Activated CD4-positive, alpha-beta T cell treated with anti-CD3 and anti-CD28 coated beads for 1 hour (primary cell): ENCODE results near the gene SDF4.

Experiments used
- DNase-seq: peaks from one replicate; pipeline ENCODE4 v3.0.0-alpha.2; 2020

Gene SDF4

DNA sequence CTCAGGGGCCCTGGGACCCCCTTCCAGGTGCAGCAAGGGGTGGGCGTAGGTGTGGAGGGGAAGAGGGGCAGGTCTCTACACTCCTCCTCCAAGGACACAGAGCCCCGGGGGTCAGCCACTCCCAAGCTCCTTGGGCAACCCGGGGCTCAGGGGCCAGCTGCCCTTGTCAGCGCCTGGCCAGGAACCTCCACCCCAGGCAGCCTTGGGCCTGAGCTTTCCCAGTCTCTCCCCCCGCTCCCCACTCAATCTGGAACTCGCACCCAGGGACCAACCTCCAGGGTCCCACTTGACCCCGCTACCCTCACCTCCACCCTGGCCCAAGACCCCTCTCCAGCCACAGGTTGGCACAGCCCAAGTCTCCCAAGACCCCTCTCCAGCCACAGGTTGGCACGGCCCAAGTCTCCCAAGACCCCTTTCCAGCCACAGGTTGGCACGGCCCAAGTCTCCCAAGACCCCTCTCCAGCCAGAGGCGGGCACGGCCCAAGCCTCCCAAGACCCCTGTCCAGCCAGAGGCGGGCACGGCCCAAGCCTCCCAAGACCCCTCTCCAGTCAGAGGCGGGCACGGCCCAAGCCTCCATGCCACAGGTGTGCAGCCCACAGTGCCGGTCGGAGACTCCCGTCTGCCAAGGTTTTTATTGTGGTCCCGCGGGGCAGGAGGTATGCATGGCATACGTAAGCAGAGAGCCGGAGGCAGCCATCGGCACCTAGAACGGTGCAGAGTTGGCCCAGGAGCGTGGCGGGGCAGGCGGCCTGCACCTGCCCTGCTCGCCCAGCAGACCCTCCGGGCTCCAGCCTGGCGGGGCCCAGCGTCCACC, 20.9 kb downstream of the SDF4 start:
- no peak for DNase-seq

DNA sequence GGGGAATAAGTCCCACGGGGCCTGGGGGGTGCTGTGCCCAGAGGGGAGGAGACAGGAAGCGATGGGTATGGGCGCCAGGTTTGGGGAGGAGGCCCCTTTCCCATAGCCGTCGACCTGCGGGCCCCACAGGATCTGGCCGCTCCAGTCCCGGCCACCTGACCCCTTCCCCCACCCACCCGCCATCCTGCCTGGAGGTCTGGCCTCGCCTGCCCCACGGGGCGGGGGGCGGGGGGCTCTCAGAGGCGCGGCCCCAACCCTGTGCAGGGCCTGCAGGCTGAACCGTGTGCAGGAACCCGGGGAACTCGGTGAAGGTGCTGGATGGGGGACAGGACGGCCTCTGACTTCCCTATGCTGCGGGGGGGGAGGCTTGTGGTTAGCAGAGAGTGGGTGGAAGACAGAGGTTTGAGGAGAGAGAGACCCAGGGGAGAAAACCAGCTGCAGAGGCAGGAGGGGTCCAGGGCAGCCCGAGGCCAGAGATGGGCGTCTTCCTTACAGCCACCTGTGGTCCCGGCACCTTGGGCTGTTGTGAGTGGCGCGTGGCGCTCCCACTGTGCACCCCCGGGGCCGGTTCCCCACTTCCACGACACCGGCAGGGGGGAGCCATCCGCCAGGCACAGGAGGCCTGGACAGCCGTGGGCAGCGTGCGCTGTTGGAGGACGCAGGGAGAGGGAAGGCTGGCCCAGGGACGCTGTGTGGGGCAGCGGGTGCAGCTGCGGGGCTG, 22.9 kb downstream of the SDF4 start:
- DNase-seq = peak; percentile 22

DNA sequence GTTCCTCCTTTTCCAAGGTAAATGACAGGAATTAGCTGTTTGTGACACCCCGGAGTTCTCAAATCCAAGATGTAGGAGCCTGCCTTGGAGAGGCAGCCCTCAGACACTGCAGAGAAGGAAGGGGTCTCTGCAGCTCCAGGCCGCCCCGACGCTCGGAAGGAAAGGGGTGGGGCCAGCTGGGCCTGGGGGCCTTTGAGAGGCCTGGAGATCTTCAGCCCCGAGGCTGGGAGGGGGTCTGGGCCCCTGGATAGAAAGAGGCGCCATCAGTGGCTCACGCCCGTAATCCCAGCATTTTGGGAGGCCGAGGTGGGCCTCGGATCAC, 24.3 kb downstream of the SDF4 start:
- no peak for DNase-seq

DNA sequence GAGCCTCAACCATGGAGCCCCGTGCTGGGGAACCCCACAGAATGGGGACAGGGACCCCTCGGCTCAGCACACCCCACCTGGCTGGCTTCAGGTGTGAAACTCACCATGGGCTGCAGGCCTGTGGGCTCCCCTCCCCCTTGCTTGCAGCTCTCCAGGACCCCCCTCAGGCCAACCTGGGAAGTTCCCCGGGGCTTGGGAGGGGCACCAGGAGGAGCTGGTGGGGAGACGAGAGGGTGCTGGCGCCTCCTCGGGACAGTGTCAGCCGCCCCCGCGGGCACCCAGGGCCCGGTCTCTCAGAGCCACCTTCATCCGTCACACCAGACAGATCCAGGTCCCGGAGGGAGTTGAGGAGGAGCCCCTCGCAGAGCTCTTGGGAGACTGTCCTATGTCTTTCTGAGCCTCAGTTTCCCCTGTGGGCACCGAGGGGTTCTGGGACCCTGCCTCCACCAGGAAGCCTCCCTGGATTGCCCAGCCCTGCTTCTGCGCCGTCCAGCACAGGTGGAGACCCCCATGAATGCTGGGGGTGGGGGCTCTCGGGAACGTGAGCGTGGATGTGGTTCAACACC, 24.8 kb downstream of the SDF4 start:
- DNase-seq = no peak

DNA sequence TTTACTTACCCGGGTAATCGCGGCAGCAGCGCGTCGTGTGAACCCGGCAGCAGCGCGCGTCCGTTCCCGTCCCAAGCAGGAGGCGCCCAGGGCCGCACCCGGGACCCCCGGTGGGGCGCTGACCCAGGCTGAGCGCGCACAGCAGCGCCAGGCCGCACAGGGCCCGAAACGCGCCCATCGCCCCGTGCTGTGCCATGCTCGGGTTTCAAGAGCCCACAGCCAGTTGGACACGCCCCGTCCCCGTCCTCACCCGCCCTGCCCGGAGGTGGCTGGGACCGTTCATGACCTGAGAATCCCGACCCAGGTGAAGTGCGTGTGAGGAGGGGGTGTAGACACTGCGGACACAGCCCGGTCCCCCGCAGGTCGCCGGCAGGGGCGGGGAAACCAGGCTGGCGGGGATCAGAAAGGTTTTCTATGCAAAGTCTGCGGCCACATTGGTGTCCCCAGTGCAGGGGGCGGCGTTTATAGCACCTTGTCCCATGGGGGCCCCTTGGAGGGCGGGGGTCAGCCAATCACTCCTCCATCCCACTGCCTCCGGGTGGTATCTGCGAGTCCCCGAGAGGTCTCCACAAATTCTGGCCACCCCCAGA, 25.3 kb downstream of the SDF4 start, which contains the start of gene TNFRSF18:
Gene TNFRSF18 (minus strand): TSS at position 217 of the 590 bp plus-strand sequence. CDS start 21 bp downstream, at position 196.
- DNase-seq = no peak

DNA sequence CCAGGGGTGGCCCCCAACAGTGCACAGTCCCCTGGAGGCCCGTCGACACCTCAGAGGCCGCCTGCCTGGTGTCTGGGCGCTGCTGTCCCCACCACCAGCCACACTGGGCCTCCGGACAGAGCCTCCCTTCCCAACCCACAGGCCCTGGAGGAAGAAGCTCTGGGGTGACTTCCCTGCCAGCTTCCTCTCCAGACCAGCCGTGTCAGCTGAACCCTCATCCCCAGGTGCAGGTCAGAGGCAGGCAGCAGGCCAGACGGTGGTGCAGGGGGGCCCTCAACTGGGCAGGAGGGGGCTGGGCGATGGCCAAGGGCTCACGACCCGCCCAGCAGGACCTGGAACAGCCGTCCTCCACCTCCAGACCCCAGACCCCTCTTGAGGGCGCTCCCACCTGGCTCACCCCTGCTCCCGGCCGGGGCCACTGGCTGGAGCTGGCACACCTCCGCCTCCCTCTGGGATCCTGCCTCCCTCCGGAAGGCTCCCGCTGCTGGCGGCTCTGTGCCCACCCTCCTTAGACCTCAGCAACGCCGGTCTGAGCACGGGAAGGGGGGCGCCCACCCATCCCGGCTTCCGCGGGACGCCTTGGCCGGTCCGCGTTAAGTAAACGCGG, 25.9 kb downstream of the SDF4 start:
- no peak for DNase-seq

DNA sequence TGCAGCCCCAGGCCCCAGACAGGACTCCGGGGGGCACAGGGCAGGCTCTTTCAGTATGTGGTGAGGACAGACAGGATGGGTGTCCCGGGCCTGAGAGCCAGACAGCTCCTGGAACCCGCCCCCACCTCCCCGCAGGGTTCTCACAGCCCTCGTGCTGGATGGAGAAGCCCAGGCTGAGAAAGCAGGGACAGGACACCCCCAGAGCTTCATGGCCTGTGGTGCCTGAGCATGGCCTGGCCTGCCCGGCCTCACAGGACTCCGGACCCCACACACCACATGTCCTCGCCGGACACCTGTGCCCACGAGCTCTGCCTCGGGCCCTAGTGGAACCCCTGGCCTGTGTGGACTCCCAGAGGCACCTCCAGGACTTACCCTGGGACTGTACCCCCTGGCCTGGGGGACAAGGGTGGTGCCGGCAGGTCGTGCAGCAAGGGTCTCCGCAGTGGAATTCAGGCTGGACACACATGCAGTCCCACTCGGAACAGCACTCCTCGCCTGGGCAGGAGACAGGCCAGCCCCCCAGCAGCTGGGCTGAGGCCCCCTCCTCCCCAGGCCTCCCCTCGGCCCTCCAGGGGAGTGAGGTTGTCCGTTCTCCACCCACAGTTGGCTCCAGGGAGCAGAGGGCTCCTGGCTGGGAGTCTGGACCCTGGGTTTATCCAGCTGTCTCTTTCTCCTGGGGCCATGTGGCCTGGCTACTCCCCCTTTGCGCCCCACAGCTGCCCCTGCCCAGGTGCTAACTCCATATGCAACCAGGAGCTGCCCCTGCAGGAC, 26.6 kb downstream of the SDF4 start:
- DNase-seq = no peak

DNA sequence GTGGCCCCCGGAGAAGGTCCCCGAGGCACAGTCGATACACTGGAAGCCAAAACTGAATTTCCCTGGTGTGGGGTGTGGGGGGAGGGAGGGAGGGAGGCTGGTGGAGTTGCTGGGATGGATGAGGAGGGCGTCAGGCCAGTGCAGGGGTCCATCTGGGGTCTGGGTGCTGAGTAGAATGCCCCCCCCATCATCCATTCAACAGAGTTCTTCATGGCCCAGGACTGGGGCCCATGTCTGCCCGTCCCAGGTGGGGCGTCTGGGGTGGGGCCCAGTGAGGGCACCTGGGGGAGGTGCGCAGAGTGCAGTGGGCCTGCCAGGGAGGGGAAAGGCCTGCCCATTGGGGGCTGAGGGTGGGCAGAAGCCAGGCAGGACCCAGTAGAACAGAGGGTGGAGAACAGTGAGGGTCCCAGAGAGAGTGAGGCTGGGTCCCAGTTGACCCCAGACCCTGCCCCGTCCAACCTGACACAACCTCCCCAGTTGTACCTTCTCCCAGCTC, 27.3 kb downstream of the SDF4 start:
- no peak for DNase-seq

DNA sequence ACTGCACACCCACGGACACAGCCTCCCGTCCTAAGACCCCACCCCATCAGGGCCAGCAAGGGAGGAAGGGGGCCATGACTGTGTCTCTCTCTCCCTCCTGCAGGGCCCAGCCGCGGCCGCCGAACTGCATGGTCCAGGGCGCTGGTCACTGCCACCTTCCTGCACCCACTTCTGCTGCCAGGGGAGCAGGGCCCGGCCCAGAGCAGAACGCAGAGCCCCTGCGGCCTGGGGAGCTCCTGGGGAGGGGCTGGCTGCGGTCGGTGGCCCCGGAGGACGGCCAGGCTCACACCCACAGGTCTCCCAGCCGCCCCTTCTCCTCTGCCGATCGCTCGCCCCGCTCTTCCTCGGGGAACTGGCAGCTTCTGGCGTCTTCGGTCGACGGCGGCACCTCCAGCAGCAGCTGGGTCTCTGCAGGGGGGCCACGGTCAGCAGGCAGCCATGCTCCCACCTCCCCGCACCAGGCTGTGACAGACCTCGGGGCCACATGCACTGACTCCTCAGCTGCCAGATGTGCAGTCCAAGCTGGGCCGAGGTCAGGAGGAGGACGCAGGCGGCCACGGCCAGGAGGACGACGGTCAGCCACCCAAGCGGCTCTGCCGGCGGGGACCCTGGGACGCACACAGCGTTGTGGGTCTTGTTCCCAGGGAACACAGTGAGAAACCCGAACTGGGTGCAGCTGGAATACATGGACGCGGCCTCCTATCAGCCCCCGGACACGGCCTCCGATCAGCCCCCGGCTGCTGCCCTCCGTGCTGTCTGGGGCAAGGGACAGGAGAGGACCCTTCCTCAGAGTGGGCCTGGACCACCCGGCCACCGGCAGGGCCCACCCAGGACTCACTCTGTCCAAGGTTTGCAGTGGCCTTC, 28.0 kb downstream of the SDF4 start:
- no peak for DNase-seq

DNA sequence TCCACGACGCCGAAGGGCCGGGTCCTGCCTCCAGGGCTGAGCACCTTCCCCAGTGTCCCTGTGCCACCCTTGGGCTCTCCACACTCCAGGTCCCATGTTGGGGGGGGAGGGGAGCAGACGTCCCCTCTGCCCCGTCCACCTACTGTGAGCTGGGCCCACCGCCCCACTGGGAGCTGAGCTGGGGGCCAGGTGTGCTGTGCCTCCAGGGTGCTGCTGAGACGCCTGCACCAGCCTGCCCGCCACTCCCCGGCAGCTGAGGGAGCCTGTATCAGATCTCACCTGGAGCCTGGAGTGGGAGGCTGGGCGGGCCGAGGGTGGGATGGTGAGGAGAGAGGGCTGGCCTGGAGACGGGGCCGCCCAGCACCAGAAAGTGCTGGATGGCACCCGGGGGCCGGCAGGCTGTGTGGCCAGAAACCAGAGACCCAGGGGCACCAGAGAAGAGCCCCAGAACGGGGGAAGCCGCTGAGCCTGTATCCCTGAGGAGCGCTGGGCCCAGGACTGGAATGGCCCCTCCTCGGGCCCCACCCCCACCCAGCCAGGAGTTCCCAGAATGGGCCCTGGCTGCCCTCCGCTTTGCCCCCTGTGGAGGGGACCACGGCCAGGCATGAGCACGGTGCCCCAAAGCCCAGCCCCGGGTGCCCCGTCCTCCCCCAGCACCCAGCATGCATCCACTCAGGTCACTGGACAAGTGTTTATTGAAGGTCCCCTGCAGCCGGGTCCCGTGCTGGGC, 28.8 kb downstream of the SDF4 start:
- DNase-seq = no peak

DNA sequence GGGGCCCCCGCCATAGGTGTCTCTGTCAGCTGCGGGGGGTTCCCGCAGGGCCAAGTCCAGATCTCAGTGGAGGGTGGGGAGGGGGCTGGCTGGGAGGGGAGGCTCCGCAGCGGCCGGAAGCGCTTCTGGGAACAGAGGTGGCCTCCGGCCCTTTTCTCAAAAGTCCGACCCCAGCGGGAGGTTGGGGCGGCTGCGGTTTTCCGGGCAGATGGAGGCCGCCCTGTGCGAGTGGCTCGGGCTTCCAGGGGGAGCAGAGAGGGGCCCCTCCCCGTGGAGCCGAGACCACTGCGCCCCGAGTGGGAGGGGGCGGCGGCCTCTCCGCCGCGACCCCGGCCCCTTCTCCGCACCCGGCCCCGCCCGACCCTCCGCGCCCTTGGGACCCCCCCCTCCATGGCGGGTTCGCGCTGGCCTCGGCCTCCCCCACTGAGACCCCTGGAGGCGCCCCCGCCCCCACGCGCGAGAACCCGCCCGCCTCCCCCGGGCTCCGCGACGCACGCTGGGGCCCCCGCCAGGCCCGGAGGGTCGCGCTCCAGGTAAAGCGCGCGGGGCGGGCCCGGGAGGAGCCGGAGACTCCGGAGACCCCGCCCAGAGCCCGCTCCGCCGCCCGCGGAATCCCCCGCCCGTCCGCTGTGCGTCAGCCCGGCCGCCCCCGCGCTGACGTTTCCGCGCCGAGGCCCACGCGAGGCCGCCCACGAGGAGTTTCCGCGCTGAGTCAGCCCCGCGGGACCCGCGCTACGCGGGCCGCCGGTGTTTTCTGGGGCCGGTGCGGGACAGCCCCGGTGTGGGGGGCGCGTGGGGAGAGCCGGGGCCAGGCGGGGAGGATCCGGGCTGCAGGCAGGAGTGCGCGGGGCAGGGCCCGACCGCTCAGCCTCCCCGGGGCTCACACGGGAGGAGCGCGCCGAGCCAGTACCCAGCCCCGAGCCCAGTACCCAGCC, 30.7 kb downstream of the SDF4 start:
- peak; percentile 91 for DNase-seq

DNA sequence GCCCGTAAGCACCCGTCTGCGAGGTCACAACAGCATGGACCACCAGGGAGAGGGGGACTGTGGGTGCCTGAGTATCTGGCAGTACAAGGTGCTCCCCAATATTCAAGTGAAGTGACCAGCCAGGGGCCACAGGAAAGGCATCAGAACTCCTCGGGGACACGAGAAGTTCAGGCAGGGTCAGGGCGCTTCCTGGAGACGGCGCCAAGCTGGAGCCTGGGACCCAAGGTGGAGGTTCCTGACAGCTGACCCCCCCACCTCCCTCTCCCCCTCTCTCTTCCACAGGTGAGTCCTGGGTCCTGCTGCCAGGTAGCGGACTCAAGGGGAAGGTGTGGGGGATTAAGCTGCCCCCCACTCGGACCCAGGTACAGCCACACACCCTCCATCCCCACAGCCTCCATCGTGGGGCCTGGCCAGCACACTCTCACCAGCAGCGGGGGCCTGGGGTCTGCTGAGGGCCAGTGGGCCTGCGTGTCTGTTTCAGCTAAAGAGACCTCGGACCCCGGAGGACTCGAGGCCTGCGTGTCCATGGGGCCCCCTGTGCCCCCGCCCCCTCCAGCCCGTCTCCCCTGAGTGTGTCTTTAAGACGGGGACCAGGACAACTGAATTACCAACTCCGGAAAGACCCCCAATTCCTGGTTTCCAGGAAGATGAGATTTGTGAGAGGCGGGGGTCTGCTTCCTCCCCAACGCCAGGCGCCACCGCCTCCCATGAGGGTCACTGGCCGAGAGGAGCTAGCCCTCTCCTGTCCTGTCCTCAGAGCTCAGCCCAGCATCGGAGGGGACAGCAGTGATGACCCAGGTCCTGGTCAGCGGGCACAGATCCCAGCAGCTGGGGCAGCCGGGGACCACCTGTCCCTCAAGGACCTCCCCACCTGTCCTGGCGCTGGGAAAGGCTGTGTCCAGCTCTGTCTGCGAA, 31.6 kb downstream of the SDF4 start:
- DNase-seq = peak; percentile 10

DNA sequence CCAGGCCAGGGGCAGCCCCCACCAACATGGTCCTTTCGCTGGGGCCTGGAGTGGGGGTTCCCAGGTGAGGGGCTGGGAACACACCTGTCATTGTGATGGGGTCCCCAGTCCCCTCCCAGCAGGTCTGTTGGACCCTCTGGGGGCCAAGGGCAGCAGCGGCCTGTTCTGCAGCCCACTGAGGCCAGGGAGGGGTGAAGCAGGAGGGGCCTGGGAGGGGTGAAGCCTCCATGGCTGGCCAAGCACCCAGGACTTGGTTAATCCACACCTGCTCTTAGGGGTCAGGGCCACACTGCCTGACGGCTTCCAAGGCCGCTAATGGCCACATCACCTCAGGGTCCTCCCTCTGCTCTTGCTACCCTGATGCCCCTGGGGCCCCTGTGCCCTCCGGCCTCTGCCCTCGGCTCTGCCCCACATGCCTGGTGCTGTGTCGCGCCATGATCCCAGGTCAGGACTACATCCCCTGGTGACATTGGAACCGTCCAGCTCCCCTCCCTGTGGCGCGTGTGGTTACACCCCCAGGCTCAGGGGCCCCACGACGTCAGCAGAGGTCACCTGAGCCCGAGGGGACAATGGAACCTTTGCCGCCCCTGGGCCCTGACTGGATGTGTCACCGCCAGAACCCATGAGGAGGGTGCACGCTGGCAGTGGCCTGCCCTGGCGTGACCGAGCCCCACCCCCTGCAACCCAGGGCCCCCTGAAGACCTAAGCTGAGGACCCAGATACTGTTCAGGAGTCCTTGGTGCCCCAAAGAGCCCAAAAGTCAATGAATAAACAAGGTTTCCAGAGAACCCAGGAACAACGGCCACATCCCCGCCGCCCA, 32.5 kb downstream of the SDF4 start:
- DNase-seq = peak; percentile 8

DNA sequence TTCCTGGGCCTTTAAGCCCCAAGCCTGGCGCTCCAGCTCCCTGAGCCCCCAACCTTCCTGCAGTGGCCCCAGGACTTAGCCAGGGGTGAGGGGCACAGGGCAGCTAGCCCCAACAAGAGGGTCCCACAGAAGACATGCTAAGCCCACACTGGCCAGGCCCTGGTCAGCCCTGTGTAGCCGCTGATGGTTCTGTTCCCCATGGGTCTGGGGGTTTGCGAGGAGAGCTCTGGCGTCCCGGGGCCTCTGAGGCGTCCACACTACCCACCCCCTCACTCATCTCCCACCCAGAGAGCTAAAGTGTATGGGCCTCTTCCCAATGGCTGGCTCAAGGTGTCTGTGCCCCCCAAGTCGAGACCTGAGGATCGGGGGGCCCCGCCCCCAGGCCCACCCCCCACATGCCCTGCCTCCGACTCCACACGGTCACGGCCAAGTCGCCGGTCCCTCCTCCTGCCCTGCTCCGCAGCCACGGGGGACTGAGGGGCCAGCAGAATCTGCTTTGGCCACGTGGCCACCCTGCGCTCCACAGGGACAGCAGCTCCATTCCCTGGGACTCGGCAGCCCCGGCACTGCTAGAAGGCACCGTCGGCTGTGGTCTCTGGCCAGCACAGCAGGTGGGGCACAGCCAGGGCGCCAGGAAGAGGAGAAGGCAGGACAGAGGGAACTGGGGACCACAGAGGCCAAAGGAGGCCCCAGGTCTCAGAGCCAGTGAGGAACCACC, 33.2 kb downstream of the SDF4 start:
- DNase-seq = peak; percentile 7

DNA sequence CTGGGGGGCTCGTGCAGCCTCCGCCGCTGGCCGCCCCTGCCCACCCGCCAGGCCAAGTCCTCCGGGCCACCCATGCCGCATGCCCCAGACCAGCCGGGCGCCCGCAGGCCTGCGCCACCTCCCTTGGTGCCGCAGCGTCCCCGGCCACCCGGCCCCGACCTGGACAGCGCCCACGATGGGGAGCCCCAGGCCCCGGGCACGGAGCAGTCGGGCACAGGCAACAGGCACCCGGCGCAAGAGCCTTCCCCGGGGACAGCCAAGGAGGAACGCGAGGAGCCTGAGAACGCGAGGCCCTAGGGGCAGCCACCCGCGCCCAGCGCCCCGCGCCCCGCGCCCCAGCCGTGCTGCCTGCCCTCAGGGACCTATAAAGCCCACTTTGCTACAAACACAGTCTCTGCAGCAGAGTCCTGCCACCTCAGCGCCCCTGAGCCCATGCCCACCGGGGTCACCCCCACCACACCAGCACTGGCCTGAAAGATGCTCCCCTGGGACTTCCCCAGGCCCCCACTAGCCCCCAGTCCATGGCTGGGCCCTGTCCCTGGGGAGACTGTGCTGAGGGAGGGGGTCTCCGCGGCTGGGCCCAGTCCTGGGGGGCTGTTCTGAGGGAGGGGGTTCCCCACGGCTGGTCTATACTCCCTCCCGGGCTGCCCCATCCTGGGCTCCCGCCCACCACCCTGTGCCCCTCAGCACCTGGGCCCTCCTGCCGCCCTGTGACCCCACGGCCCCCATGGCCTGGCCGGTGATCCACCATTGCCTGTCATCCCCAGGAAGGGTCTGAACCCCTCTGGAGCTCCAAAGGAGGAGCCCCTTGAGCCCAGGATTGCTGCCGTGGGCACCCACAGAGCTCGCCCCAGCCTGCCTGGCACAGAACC, 34.0 kb downstream of the SDF4 start:
- peak; percentile 6 for DNase-seq

DNA sequence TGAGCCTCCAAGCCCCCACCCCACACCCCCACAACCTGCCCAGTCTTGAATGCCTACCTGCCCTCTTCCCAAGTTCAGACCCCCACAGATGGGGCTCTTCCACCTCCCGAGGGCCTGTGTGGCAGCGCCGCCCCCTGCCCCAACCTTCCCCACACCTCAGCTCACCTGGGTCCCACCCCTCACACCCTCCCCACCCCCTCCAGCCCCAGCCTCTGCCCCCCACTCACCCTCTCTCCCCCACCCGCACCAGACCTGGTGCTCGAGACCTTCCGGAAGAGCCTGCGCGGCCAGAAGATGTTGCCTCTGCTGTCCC, 34.7 kb downstream of the SDF4 start:
- no peak for DNase-seq
